ENCODE data around the gene DTL.
"Not testable (repeated sequence)": the region's sequence is repeated elsewhere in the genome, so short reads cannot be mapped to it uniquely, and the experiment has no call there.

The DTL gene

DNA sequence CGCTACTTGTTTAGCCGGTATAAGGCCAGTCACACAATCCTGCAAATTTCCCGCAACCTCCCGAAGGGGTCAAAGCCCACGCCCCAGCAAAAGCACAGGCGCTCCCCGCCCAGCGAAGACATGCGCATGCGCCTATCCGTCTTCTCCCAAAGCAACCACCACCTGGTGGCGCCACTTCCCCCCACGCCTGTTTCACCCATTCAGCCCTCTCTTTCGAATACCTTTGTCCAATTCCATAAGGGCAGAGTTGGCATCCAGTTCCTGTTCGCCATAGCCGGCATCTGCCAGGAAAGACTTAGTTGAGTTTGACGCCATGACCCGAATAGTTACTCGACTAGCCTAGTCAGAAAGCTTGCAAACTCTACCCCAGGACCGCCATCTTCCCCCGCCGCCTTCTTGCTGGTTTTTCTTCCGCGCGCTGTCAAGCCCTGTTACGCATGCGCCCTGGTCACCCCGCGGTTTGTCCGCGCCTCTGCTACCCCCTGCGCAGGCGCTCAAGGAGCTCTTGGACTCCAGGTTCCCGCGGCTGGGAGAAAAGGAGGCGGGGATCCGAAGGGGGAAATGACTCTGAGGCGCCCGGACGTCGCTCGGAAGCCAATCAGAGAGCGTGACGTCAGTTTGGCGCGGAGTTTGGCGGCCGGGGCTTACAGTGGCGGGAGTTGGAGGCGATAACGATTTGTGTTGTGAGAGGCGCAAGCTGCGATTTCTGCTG, at the start of gene DTL, which contains the start of gene INTS7:
DTL (plus strand) TSS at position 626 of the 712 bp plus-strand sequence. CDS start 143 bp downstream, outside the sequence.
INTS7 (minus strand) TSS at position 435 of the 712 bp plus-strand sequence; CDS start at position 315, 120 bp downstream.
- peak; percentile 99 for DNase-seq

- DNase-seq = no peak
Measured at GRCh38 chr1:211986628-211987254, 48.8 kb upstream of the DTL start.

- no peak for DNase-seq
Measured at GRCh38 chr1:211991695-211992094, 43.9 kb upstream of the DTL start.

- DNase-seq = not testable (repeated sequence)
Measured at GRCh38 chr1:211997426-211997825, 38.1 kb upstream of the DTL start.

- DNase-seq = peak; percentile 36
Measured at GRCh38 chr1:212002536-212002935, 33.0 kb upstream of the DTL start.

DNA sequence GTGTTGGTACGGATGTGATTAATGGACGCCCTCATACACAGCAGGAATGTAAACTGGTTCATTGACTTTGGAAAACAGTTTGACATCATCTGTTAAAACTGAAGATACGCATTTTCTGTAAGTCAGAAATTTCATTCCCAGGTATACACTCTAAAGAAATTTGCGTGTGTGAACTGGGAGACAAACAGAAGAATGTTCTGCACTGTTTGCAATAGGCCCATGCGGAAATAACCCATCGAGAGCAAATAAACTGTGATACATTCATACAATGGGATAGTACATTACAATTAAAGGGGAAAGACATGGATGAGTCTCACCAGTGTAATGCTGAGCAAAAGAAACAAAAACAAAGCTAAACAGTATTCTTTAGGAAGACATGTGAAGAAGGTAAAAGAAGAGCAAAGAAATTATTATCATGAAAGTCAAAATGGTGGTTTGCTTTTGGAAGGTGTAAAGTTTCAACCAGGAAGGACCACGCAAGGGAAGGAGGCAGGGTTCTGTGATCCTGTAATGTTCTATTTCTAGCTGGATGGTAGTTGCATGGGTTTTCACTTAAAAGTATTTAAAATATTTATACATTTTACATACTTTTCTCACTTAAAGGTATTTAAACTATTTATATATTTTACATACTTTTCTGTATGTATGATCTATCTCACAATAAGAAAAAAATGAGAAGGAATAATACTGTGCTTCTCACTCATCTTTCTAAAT, 30.5 kb upstream of the DTL start:
- peak; percentile 23 for DNase-seq

- DNase-seq = no peak
Measured at GRCh38 chr1:212007178-212007577, 28.4 kb upstream of the DTL start.

- DNase-seq = peak; percentile 44
Measured at GRCh38 chr1:212007886-212008285, 27.7 kb upstream of the DTL start.

DNA sequence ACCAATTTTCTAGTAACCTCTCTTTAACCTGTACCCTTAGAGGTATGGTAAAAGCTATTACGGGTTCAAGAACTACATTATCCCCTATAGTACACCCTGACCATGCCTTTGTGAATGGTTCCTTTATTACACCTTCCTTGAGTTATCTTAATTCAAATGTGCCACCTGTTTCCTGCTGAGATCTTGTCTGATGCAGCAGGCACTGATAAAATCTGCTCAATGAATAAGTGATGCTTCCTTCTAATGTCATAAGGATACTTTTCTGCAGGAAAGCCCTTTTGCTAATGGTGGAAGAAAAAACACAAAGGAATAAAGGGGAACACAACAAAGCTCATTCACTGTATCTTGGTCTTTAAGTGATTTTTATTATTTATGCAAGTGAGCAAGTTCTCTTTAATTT, 26.0 kb upstream of the DTL start:
- DNase-seq = no peak

DNA sequence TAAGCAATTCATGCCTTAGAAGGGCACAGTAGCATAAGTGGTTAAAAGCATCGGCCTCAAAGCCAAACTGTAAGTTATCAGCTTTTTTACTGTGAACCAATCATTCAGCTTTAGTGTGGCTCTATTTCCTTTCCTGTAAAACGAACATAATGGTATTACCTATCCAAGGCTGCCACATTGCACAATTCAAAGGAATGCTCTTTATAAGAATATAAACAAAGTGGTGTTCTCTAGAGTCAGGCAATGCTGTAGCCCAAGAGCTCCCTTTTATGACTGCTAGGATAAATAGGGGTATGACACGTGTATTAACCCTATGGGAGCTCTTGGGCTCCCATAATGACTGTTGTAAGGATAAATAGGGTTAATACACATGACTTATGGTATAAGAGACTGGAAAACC, 25.5 kb upstream of the DTL start:
- no peak for DNase-seq

- peak; percentile 68 for DNase-seq
Measured at GRCh38 chr1:212012034-212012740, 23.4 kb upstream of the DTL start.

DNA sequence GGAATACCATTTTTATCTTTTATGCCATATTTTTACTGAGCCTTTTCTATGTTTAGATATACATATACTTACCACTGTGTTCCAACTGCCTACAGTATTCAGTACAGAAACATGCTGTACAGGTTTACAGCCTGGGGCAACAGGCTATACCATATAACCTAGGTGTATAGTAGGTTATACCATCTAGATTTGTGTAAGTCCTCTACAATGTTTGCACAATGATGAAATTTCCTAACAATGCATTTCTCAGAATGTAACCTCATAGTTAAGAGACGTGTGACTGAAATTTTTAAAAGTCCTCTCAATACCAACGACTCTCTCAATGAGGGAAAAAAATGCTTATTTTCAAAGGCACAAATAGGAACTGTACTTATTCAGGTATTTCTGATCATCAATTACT, 21.9 kb upstream of the DTL start:
- DNase-seq = no peak

- DNase-seq = no peak
Measured at GRCh38 chr1:212020975-212021374, 14.6 kb upstream of the DTL start.

DNA sequence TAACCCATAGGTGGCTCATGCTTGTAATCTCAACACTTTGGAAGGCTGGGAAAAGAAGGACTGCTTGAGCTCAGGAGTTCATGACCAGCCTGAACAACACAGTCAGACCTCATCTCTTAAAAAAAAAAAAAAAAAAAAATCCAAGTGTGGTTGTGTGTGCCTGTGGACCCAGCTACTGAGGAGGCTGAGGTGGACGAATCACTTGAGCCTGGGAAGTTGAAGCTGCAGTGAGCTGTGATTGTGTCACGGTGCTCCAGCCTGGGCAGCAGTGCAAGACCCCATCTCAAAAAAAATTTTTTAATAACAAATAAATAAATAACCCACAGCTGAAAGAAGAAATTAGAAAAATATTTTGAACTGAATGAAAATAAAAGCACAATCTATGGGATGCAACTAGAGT, 14.0 kb upstream of the DTL start:
- DNase-seq = no peak

- not testable (repeated sequence) for DNase-seq
Measured at GRCh38 chr1:212022908-212023307, 12.6 kb upstream of the DTL start.

- DNase-seq = no peak
Measured at GRCh38 chr1:212024469-212025149, 10.9 kb upstream of the DTL start.

GRCh38 chr1:212027727-212028126, 7.8 kb upstream of the DTL start:
- not testable (repeated sequence) for DNase-seq

- DNase-seq = peak; percentile 94
Measured at GRCh38 chr1:212030936-212031528, 4.5 kb upstream of the DTL start.

DNA sequence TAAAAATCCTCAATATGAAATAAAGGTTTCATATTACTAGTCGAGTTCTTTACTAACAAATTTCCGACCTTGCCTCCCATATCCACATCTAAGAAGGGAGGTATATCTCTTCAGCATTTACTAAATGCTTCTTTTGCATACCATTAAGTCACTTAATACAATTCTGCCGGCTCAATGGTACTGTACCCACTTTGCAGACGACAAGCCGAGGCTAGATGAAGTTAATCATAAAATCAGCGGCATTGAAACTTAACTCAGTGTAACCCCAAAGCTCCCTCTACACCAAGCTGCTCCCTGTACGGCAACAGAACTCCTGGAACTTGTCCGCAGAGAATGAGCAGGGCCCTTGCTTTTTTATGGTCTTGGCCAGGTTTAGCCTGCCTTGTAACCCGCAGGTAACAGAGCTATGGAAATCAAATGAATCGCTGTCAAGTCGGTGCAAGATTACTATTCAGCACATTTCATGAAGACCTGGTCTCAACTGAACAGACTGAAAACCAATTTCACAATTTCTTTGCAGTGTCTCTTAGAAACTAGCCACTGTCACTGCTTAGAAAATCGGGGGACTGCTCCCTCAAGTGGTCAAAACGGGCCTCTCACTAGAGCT, 929 bp upstream of the DTL start:
- no peak for DNase-seq

DNA sequence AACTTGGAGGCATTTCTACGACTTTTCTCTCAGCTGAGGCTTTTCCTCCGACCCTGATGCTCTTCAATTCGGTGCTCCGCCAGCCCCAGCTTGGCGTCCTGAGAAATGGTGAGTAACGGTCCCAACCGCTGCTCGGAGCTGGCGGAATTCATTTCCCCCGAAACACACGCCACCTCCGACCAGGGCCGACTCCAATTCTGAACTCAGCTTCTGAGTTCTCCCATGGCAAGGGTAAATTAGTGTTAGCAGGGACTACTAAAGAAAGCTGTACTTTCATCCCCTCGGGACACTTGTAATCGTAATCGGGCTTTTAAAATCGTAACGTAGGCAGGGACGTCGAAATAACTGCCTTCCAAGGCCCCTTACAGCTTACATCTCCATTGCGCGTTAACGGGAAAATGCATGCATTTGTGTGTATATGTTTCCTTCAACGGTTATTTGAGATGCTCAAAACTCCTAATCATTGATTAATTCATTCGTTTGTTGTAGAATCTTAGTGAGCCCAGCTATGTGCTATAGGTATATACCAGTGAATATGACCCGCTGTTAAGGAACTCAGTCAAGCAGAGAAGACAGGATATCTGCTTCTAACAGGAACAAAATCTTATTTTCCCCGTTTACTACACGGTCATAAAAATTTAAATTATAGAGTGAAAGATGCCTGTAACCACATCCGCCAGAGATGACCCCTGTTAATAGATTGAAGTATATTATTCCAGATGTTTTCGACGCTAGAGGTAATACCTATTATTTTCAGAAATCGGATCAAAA, 472 bp downstream of the DTL start:
- DNase-seq = no peak

DNA sequence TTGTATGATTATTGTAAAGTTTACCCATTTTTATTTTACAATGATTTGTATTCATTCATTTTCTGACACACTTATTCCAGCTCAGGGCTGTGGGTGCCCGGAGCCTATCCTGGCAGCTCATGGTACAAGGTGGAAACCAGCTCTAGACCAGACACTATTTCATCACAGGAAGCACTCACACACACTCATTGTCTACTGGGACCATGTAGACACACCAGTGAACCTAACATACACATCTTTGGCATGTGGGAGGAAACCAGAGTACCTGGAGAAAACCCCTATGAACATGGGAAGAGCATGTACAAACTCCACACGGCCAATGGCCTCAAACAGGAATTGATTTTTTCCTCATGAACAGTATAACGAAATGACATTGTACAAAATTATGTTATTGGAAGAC, 2.4 kb downstream of the DTL start:
- DNase-seq = no peak
